ENCODE data around the gene CCDC90B.
"Not testable (repeated sequence)": the region's sequence is repeated elsewhere in the genome, so short reads cannot be mapped to it uniquely, and the experiment has no call there.

Gene CCDC90B

GRCh38 chr11:83285771-83286528 lies at the start of gene CCDC90B:
CCDC90B (minus strand) TSS chr11:83286367; CDS start chr11:83285972, 395 bp downstream.
- DNase-seq: peak; percentile 96

- no peak for DNase-seq
Observed at GRCh38 chr11:83335446-83336070, 49.4 kb upstream of the CCDC90B start.

GRCh38 chr11:83330303-83330702 lies 44.1 kb upstream of the CCDC90B start:
- DNase-seq: no peak

- no peak for DNase-seq
Observed at GRCh38 chr11:83326326-83326725, 40.2 kb upstream of the CCDC90B start.

- no peak for DNase-seq
Observed at GRCh38 chr11:83319346-83319745, 33.2 kb upstream of the CCDC90B start.

GRCh38 chr11:83318931-83319330 lies 32.8 kb upstream of the CCDC90B start:
- DNase-seq: no peak

- DNase-seq: no peak
Observed at GRCh38 chr11:83317757-83318690, 31.9 kb upstream of the CCDC90B start.

GRCh38 chr11:83316897-83317268 lies 30.7 kb upstream of the CCDC90B start:
- DNase-seq: not testable (repeated sequence)

GRCh38 chr11:83316143-83316896 lies 30.2 kb upstream of the CCDC90B start:
- DNase-seq: not testable (repeated sequence)

GRCh38 chr11:83312430-83312829 lies 26.3 kb upstream of the CCDC90B start:
- no peak for DNase-seq

- no peak for DNase-seq
Observed at GRCh38 chr11:83311701-83312100, 25.5 kb upstream of the CCDC90B start.

GRCh38 chr11:83310718-83311117 lies 24.6 kb upstream of the CCDC90B start:
- DNase-seq: no peak

- DNase-seq: not testable (repeated sequence)
Observed at GRCh38 chr11:83308536-83308935, 22.4 kb upstream of the CCDC90B start.

- no peak for DNase-seq
Observed at GRCh38 chr11:83306200-83307080, 20.3 kb upstream of the CCDC90B start.

- no peak for DNase-seq
Observed at GRCh38 chr11:83303316-83303715, 17.1 kb upstream of the CCDC90B start.

GRCh38 chr11:83302151-83302550 lies 16.0 kb upstream of the CCDC90B start:
- DNase-seq: no peak

GRCh38 chr11:83299681-83300080 lies 13.5 kb upstream of the CCDC90B start:
- DNase-seq: no peak

GRCh38 chr11:83294208-83294607 lies 8.0 kb upstream of the CCDC90B start:
- DNase-seq: no peak

GRCh38 chr11:83293457-83293774 lies 7.2 kb upstream of the CCDC90B start:
- DNase-seq: no peak

GRCh38 chr11:83292709-83293456 lies 6.7 kb upstream of the CCDC90B start:
- DNase-seq: peak; percentile 64

- DNase-seq: no peak
Observed at GRCh38 chr11:83287631-83288030, 1.5 kb upstream of the CCDC90B start.

Measured in activated CD4-positive, alpha-beta T cell treated with anti-CD3 and anti-CD28 coated beads, Interleukin-2, amount 50 U/mL, for 16 hours (primary cell).